GM21737 (cell line): ENCODE data around the gene SPTSSB.

Source experiments
- ATAC-seq: cut with Tn5 transposase; IDR thresholded peaks from one replicate; pipeline ENCODE4 v1.9.1; 2021; ENCODE audit warnings: mild to moderate bottlenecking, moderate library complexity; ENCODE audit not compliant: unreplicated experiment

Gene SPTSSB

DNA sequence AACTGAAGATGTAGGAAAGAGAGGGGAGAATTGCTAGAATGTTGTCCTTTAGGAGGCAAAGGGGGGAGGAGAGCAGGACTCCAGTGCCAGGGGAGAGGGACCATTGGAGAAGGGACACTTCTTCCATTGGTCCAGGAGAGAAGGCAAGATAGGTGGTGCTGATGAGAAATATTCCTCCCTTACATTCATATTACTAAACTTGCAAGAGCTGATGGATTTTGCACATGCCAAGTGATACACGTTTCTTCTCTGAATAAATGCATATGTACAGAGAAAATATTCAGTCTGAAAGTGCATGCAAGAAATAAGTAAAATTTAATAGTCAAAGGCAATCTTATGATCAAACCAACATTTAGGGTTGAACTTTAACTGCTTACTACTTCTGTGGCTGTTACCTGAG lies 21.5 kb upstream of the SPTSSB start:
- no peak for ATAC-seq

DNA sequence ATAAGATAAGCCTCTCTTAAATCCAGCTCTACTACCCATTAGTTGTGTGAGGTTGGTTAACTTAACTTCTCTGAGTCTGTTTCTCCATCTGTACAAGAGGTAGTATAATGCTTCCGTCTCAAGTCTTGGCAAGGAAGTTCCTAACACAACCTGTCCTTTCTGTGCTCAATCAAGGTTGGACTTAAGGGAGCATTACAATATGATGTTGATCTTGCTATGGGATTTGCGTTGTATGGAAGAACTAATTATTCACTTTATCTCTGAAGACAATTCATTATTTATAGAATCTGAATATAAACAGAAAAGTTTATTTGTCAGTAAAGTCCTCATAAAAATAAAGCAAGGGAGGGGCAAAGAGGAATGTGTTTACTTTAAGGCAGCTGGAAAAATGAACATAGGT lies 18.9 kb upstream of the SPTSSB start:
- ATAC-seq, result no peak

DNA sequence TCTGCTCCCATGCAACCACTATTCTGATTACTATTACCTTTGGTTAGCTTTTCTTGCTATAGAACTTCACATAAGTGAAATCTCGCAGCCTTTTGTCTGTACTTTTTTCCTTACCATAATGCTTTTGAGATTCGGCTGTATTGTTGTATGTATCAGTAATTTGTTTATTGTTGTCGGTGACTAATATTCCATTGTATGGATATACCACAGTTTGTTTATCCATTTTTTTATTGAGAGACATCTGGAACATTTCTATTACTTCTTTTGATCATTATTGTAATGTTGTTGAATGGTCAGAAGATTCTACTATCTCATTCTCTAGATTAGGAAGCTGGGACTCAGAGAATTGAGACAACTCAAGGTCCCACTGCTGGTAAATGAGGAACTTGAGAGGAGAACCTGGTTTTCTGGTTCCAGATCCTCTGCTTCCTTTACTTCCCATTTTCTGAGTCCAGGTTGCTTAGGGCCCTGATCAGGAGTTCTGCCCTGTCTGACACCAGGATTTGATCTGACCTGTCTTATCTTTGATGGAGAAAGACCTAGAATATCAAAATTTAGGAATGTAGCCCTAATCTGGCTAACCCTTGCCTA lies 18.2 kb upstream of the SPTSSB start:
- no peak for ATAC-seq

DNA sequence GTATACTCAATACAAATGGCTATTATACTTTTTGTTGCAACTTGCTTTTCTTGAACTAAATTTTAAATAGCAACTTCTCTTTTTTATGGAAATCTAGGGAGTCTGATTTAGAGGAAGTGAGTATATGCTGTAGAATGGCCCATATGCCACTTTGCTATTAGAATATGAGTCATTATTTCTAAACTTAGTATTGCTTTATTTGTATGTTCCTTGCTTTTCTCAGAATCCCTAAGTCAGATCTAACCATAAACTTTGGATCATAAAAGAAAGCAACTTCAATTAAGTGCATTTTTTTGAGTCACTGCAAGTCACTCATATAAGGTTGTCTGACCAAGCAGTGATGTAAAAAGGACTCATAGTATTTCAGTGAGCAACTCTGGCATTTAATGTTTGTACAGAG lies 17.5 kb upstream of the SPTSSB start:
- ATAC-seq, result no peak

DNA sequence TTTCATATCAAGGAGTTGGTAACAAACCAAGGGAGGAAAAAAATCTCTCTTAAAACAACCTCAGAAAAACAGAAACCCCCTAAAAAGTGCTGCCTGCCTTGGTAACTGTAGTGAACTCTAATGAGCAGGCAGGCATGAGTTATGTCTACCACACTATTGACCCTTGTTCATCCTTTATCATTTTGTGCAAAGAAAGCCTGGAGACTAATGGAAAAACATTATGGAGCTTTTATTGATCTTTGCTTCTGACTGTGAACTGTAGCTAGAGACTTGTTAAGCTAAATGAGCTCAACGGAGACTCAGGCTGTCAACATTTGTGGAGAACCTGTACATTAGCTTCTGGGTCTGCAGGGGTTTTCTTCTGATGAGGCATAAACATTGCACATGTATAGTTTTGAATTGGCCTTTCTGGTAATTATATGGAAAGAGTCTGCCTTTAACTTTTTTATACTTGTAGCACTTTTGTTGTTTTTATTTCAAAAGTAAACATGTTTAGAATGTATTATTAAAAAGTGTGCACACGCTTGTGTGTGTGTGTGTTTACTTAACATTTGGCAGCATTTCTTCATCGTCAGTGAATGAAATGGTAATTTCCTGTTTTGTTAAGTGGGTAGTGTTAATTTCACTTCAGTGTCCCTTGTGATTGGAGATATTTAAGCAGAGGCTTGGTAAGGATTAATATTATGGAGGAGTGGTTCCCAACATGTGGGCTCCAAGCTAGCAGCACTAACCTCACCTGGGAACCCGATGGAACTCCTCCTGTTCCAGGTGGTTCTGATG lies 15.9 kb upstream of the SPTSSB start:
- ATAC-seq, result no peak

DNA sequence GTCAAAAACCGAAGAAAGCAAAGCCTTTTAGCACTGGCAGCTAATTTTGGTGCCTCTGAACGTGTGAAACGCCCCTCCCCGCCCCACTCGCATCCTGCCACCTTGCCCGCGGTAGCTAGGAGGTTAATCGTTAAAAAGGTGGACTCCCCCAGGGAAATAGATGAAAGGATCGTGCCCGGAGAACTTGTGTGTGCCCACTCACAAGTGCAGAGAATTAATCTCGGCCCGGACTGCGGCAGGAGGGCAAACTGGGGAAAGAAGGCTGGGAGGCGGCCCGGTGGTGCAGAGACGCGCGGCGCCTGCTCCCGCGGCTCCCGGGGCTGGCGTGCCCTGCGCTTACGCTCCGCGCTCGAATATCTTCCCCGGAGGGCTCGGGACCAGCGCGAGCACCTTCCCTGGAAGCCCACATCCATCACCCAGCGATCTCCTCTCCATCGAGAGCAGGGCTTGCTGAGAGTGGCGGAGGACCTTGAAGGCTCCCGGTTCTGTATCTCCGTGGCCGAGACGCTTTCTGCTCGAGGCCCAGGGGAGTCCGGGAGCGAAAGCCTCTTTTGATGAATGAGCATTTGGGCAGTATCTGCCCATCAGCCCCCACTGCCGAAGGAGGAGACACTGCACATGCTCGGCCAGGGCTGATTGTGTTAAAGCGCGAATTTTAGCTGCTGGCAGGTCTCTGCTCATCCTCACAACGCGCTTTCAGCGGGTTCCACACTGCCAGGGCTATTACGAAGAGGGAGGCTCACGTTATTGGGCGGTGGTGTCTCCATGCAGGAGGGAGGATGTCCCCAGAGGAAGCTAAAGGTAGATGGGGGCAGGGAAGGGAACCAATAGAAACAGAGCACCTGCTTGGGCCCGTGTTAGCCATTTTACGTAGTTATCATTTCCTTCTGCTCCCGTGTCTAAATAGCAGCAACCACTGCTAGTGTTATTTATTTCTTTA lies 1.3 kb upstream of the SPTSSB start:
- peak; percentile 42 for ATAC-seq

DNA sequence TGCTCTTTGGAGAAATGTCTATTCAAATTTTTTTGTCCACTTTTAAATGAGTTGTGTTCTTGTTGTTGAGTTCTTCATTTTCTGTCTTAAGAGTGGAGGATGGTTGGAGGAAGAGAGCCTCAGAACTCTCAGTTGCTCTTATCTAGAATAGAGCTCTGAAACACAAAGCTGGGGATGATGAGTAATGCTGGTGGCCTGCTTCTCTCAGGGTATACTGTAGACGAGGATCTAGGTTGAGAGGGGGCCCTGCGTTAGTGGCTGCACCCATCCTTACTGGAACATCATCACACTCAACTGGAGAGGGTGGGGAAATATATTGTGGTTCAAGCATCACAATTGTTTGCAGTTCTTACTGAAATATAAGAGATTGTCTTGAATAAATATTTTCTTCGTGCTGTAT lies 1.8 kb downstream of the SPTSSB start:
- no peak for ATAC-seq

DNA sequence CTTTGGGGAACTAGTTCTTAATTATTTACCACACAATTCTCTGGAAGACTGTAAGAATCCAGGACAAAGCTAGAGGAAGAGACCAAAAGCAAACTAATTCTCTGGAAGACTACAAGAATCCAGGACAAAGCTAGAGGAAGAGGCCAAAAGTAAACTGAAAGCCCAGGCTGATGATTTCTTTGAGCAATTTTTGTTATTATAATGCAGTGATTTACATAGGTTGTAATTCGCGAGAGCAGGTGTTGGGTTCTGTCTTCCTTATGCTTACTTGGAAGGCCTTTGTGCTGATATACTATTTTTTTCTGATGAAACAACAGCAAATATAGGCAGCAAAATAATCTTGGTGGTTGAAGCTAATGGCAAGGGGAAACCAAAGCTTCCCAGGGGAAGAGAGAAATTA lies 5.2 kb downstream of the SPTSSB start:
- ATAC-seq, result no peak

DNA sequence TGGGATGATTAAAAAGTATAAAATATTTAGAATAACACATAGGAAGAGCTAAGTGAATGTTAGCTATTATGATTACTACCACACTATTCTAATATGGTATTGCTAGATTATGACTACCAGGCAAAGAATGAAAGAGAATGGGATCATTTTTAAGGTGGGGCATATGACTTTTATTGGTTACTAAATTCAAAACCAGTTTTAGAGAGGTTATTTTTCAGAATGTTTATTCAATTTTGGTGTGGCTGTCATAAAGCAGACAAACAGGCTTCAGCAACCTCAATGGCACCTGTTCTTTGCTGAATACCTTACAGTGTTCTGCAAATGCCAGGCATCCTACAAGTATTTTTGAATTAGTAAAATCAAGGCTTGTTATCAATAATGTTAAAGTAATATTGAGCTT lies 12.8 kb downstream of the SPTSSB start:
- ATAC-seq, result no peak

DNA sequence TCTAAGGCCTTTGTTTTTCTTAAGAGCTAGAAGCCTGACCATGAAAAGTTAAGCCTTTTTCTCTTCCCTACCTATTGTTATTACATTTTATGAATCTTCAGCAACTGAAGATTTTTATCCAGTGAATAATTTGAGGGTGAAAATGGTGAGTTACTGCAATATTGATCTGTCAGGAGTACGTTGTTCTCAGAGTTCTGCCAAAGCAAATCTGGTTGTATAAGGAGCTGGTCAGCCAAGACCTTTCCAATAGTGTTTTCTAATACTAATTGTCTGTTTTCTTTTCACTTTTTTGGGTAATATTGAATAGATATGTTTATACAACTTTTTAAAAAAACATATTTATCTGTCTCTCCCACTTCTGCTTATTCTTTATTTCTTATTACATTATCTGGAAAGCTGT lies 15.0 kb downstream of the SPTSSB start:
- ATAC-seq, result no peak

DNA sequence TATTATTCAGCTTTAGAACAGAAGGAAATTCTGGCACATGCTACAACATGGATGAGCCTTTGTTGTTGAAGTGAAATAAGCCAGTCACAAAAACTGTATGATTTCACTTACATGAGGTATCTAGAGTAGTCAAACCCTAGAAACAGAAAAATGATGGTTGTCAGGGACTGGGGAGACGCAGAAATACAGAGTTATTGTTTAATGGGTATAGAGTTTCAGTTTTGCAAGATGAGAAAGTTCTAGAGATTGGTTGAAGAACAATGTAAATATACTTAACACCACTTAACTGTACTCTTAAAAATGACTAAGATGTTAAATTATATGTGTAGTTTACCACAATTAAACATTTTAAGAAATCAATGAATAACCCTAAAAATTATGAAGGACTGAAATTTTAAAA lies 15.8 kb downstream of the SPTSSB start:
- no peak for ATAC-seq

DNA sequence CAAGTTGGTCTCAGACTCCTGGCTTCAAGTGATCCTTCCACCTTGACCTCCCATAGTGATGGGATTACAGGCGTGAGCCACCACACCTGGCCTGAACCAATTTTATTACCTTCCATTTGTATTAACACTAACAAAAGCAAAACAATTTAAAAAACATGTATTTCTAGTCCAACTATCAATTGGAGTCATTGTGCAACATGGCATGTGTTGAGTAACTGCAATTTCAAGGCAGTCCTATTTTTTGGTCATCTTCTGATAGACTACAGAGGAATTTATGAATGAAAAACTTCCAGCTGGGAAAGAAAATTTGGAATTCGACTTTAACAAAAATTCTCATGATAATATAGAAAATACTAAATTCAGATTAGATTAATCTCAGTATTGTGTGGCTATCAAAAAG lies 16.8 kb downstream of the SPTSSB start:
- no peak for ATAC-seq

DNA sequence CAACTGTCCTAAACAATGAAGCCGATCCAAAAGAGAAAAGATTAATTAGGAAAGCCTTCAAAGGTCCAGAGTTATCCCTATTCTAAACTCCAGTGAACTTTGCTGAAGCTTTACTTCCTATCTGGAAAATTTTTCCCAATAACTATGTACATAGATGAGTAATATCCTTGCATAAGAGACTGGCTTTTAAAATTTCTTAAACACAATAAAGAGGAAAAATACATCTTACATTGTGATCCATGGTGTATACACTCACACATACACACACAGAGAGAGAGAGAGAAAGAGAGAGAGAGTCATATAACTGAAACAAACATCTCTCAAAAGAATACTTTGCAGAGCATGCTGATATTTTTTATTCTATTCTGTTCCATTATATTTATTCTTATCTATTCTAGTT lies 20.0 kb downstream of the SPTSSB start:
- no peak for ATAC-seq

DNA sequence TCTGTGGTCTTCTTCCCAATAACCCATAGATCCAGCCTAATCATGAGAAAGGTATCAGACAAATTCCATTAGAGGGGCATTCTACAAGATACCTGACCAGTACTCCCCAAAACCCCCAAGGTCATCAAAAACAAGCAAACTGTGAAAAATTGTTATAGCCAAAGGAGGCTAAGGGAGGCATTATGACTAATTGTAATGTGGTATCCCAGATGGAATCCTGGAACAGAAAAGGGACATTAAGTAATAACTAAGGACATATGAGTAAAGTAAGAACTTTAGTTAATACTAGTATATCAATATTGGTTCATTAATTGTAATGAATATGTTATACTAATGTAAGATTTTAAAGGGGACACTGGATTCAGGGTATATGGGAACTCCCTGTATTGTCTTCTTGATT lies 20.4 kb downstream of the SPTSSB start:
- no peak for ATAC-seq

DNA sequence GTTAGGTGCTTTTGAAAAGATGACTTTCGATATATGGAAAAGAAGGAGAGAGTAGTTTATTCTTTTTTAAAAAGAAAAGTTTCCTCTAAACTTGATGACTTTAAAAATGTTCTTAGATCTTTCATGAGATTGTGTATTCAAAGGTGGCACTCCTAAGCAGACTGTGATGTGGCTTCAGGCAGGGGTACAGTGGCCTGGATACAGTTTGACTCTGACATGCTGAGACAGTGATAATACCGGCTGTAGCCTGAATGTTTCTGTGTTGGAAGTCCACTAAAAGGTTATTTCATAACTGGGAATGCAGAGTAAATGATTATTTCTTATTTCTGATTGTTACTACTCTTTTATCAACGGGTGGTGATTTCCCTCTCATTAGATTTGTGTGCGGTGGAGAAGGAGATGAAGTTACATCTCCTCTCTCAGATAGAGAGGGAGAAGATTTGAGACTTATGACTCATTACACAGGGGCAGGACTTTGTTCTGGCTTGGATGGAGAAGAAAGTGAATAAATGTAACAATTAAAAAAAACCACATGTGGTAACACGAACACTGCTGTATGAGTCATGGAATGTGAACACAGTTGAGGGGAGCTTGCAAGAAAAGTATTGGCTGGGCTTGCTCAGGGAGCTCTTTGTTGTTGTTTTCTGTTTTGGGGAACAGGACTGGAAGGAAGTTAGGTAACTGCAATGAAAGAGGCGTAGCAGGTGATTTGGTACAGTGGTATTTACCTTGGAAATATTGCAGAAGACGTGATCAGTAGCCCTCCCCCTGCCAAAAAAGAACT lies 21.6 kb downstream of the SPTSSB start:
- no peak for ATAC-seq

DNA sequence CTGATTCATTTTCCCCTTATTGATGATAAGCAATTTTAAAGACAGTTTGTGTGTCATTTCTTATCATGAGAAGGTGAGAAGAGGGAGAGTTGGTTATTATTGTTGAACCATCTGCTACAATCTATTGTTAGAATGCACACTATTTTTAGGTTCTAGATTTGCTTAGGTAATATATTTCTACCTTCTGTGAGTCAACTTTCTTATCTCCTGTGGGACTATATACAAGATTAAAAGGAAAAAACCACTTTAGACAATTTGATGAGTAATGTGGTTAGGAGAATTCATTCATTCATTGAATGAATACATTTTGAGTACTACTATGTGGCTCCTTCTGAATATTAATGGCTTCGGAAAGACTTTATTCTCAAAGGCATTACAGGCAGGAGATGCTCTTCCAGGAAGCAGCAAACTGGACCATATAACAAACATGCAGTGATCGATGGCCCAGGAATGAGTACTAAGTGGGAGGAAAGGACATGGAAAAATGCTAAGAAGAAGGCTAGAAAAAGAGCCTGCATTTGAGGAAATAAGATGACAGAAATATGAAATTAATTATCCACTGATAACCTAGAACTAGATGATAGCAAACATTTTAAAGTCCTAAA lies 22.4 kb downstream of the SPTSSB start:
- ATAC-seq, result no peak

DNA sequence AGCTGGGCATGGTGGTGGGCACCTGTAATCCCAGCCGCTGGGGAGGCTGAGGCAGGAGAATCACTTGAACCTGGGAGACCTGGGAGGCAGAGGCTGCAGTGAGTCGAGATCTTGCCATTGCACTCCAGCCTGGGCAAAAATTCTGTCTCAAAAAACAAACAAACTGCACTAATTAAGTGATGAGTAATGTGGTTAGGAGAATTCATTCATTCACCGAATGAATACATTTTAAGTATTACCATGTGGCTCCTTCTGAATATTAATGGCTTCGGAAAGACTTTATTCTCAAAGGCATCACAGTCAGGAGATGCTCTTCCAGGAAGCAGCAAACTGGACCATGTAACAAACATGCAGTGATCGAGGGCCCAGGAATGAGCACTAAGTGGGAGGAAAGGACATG lies 23.6 kb downstream of the SPTSSB start:
- no peak for ATAC-seq

DNA sequence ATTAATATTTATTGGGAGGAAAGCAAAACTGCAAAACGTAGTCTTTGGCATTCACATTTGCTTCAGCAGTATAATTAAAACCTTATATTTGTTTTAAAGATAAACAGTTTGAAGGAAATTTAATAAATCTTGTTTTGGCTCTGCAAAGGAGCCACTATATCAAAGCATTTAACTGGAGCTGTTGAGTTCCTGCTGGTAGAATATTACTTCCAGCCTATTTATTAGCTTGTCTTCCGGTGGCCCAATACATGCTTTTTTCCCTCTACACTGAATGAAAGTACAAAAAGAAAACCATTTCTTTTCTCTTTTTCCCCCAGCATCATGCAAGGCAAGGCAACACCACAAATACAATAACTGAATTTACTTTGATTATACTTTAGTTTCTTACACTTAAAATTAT lies 26.3 kb downstream of the SPTSSB start:
- no peak for ATAC-seq

DNA sequence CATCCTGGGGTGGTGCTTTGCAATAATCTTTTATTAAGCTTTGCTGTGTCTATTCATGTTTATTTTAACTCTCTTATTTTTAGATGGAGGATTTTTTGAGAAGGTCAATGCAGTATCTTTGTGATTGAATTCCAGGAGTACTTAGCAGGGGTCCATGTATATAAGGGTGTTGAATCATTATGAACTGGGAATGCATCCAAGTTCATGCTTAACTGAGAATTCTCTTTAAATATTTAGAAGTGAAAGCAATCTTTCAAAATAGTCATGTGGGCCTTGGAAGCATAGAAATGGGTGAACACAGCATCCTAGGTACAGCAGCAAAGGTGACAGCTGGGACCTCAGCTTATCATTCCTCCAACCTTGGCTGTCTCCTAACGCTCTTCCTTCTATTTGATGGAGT lies 27.3 kb downstream of the SPTSSB start:
- no peak for ATAC-seq

DNA sequence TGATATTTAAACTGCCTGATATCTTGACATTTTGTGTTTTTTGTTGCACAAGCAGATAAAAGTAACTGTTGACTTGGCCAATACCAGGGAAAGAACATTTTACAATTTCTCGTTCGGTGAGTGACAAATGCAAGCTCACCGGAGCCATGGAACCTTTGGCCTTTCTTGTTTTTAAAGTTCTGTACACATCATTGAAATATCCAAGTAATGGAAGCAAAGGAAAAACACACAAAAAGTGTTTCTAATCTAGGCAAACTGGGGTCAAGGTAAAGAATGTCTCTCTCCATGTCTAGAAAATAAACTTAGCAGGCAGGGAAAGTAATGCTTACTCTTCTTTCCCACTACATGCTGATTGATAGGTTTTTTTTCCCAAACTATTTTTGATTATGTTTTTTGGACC lies 27.8 kb downstream of the SPTSSB start:
- no peak for ATAC-seq

DNA sequence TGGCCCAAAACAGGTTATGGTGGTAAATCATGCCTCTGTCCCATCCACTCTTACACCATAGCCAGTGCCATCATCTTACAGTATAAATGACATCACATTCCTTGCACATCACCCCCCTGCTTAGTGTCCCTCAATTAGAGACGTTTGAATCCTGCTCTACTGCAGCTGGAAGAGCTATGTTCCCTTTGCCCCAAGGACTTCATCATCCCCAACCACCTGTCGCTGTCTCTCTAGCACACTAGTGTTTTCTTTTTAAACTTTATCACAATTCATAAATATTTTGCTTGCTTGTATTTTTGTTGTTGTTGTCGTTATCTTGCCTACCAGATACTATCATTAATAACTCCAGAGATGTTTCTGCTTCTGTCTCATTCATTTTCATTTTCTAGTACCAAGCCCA lies 28.7 kb downstream of the SPTSSB start:
- no peak for ATAC-seq
